Measurements from ENCODE around the gene CHDH. TPM values are rescaled to one million over a fixed set of nuclear protein-coding genes. Genes with fewer than 3 reads are reported as not detected.

The CHDH gene
- total RNA-seq, 1 experiment from 2014 or later, result 5.1 TPM

GRCh38 chr3:53815651-53816050, 30.6 kb downstream of the CHDH start:
- ChIA-PET CTCF (no interaction called here), POLR2A (ENCODE audit: unreplicated experiment) (no interaction called here)
- ATAC-seq, result no peak
- no peaks in the 10 kb centered on the region for H3K4me1 ChIP-seq (ENCODE audit: insufficient read depth, low read length)
- H3K36me3 ChIP-seq (ENCODE audit: low read depth, low read length), result no peaks in the 10 kb centered on the region
- H3K4me3 ChIP-seq (ENCODE audit: low read length), result no peak overlapping the region
- H3K4me2 ChIP-seq (ENCODE audit: low read length), result no peak overlapping the region
- no peak for DNase-seq
- H3K27ac ChIP-seq (ENCODE audit: low read length), result no peak overlapping the region
- intact Hi-C loops (cut with micrococcal nuclease), result no loop called here
- H3K27me3 ChIP-seq (ENCODE audit: low read length), result peaks cover 19% of the 10 kb centered on the region
- no peak for TF ChIP-seq CTCF (conservative IDR thresholded peaks at IDR 0.05; ENCODE audit: low read depth, low read length)
- no peak for TF ChIP-seq EZH2phosphoT487 (IDR thresholded peaks at IDR 0.05; ENCODE audit: borderline replicate concordance, low read length)
- TF ChIP-seq EZH2 (IDR thresholded peaks at IDR 0.05; ENCODE audit: low read length, unreplicated experiment), result no peak
- H2AFZ ChIP-seq (ENCODE audit: low read length), result no peak overlapping the region
- H3K9me2 ChIP-seq (replicated peaks; ENCODE audit: low read length), result no peaks in the 10 kb centered on the region
- no peak overlapping the region for H3K9ac ChIP-seq (ENCODE audit: low read length)
- BruUV-seq (replicated peaks), result no TSS peak
- no peaks in the 10 kb centered on the region for H3K9me3 ChIP-seq (ENCODE audit: low read length)
- H3F3A ChIP-seq (ENCODE audit: low read length, unreplicated experiment), result no peaks in the 10 kb centered on the region
- no peaks in the 10 kb centered on the region for H4K20me1 ChIP-seq (ENCODE audit: low read length)
- no peaks in the 10 kb centered on the region for H3K79me2 ChIP-seq (ENCODE audit: low read length)

GRCh38 chr3:53815067-53815466, 31.2 kb downstream of the CHDH start:
- H3F3A ChIP-seq (ENCODE audit: low read length, unreplicated experiment), result no peaks in the 10 kb centered on the region
- no peak overlapping the region for H2AFZ ChIP-seq (ENCODE audit: low read length)
- no peak overlapping the region for H3K27ac ChIP-seq (ENCODE audit: low read length)
- H3K9ac ChIP-seq (ENCODE audit: low read length), result no peak overlapping the region
- BruUV-seq (replicated peaks), result no TSS peak
- TF ChIP-seq EZH2 (IDR thresholded peaks at IDR 0.05; ENCODE audit: low read length, unreplicated experiment) (no peak), CTCF (conservative IDR thresholded peaks at IDR 0.05; ENCODE audit: low read depth, low read length) (no peak), EZH2phosphoT487 (IDR thresholded peaks at IDR 0.05; ENCODE audit: borderline replicate concordance, low read length) (no peak)
- H3K4me2 ChIP-seq (ENCODE audit: low read length), result no peak overlapping the region
- no peaks in the 10 kb centered on the region for H3K9me2 ChIP-seq (replicated peaks; ENCODE audit: low read length)
- ChIA-PET CTCF (no interaction called here), POLR2A (ENCODE audit: unreplicated experiment) (no interaction called here)
- intact Hi-C loops (cut with micrococcal nuclease), result no loop called here
- ATAC-seq, result no peak
- no peaks in the 10 kb centered on the region for H3K79me2 ChIP-seq (ENCODE audit: low read length)
- H4K20me1 ChIP-seq (ENCODE audit: low read length), result no peaks in the 10 kb centered on the region
- H3K36me3 ChIP-seq (ENCODE audit: low read depth, low read length), result no peaks in the 10 kb centered on the region
- DNase-seq, result no peak
- H3K4me3 ChIP-seq (ENCODE audit: low read length), result no peak overlapping the region
- H3K27me3 ChIP-seq (ENCODE audit: low read length), result peaks cover 22% of the 10 kb centered on the region
- no peaks in the 10 kb centered on the region for H3K9me3 ChIP-seq (ENCODE audit: low read length)
- H3K4me1 ChIP-seq (ENCODE audit: insufficient read depth, low read length), result no peaks in the 10 kb centered on the region

- Histone ChIP-seq H3K9ac (ENCODE audit: low read length) (no peak overlapping the region), H3K9me3 (ENCODE audit: low read length) (no peaks in the 10 kb centered on the region), H3K27me3 (ENCODE audit: low read length) (peaks cover 34% of the 10 kb centered on the region), H4K20me1 (ENCODE audit: low read length) (no peaks in the 10 kb centered on the region), H3K9me2 (replicated peaks; ENCODE audit: low read length) (no peaks in the 10 kb centered on the region), H3K4me1 (ENCODE audit: insufficient read depth, low read length) (no peaks in the 10 kb centered on the region), H3K36me3 (ENCODE audit: low read depth, low read length) (no peaks in the 10 kb centered on the region), H3K27ac (ENCODE audit: low read length) (no peak overlapping the region), H3K4me3 (ENCODE audit: low read length) (no peak overlapping the region), H3K79me2 (ENCODE audit: low read length) (no peaks in the 10 kb centered on the region), H2AFZ (ENCODE audit: low read length) (no peak overlapping the region), H3F3A (ENCODE audit: low read length, unreplicated experiment) (no peaks in the 10 kb centered on the region), H3K4me2 (ENCODE audit: low read length) (no peak overlapping the region)
- TF ChIP-seq CTCF (conservative IDR thresholded peaks at IDR 0.05; ENCODE audit: low read depth, low read length) (no peak), EZH2 (IDR thresholded peaks at IDR 0.05; ENCODE audit: low read length, unreplicated experiment) (no peak), EZH2phosphoT487 (IDR thresholded peaks at IDR 0.05; ENCODE audit: borderline replicate concordance, low read length) (no peak)
- ChIA-PET CTCF (no interaction called here), POLR2A (ENCODE audit: unreplicated experiment) (no interaction called here)
- DNase-seq (no peak), ATAC-seq (no peak)
- BruUV-seq (replicated peaks), result no TSS peak
- intact Hi-C loops (cut with micrococcal nuclease), result no loop called here
Measured at GRCh38 chr3:53813876-53814275, 32.3 kb downstream of the CHDH start.

Measured in PC-3 (cell line).